ENCODE data around the gene TNF.

DNA sequence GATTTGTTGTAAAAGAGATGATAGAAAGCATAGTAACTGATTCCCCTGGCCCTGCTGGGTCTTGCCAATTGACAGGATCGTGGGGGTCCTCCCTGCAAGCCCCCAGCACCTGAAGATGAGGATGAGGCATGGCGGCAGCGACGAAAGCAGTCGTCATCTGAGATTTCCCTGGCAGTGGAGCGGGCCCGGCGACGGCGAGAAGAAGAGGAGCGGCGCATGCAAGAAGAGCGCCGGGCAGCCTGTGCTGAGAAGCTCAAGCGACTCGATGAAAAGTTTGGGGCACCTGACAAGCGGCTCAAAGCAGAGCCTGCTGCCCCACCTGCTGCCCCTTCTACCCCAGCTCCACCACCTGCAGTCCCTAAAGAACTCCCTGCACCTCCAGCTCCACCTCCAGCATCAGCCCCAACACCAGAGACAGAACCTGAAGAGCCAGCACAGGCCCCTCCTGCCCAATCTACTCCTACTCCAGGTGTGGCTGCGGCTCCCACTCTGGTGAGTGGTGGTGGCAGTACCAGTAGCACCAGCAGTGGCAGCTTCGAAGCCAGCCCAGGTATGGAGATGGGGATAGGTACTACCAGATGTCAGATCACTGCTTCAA lies 52.4 kb downstream of the TNF start:
- TF ChIP-seq, protein P1, sequence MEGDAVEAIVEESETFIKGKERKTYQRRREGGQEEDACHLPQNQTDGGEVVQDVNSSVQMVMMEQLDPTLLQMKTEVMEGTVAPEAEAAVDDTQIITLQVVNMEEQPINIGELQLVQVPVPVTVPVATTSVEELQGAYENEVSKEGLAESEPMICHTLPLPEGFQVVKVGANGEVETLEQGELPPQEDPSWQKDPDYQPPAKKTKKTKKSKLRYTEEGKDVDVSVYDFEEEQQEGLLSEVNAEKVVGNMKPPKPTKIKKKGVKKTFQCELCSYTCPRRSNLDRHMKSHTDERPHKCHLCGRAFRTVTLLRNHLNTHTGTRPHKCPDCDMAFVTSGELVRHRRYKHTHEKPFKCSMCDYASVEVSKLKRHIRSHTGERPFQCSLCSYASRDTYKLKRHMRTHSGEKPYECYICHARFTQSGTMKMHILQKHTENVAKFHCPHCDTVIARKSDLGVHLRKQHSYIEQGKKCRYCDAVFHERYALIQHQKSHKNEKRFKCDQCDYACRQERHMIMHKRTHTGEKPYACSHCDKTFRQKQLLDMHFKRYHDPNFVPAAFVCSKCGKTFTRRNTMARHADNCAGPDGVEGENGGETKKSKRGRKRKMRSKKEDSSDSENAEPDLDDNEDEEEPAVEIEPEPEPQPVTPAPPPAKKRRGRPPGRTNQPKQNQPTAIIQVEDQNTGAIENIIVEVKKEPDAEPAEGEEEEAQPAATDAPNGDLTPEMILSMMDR (IDR thresholded peaks at IDR 0.05; ENCODE audit: insufficient read depth, low read depth, low read length), result no peak
- TF ChIP-seq EZH2 (IDR thresholded peaks at IDR 0.05; ENCODE audit: insufficient read depth, low read length), result no peak

Measured in astrocyte (in vitro differentiated cells and primary cell).